GM18861 (cell line): ENCODE measurements around the gene EHBP1L1.
"Not testable (repeated sequence)": the region's sequence is repeated elsewhere in the genome, so short reads cannot be mapped to it uniquely, and the experiment has no call there.

ENCODE experiments used
- ATAC-seq: cut with Tn5 transposase; IDR thresholded peaks from one replicate; pipeline ENCODE4 v1.9.1; 2021; ENCODE audit not compliant: unreplicated experiment

EHBP1L1 gene

DNA sequence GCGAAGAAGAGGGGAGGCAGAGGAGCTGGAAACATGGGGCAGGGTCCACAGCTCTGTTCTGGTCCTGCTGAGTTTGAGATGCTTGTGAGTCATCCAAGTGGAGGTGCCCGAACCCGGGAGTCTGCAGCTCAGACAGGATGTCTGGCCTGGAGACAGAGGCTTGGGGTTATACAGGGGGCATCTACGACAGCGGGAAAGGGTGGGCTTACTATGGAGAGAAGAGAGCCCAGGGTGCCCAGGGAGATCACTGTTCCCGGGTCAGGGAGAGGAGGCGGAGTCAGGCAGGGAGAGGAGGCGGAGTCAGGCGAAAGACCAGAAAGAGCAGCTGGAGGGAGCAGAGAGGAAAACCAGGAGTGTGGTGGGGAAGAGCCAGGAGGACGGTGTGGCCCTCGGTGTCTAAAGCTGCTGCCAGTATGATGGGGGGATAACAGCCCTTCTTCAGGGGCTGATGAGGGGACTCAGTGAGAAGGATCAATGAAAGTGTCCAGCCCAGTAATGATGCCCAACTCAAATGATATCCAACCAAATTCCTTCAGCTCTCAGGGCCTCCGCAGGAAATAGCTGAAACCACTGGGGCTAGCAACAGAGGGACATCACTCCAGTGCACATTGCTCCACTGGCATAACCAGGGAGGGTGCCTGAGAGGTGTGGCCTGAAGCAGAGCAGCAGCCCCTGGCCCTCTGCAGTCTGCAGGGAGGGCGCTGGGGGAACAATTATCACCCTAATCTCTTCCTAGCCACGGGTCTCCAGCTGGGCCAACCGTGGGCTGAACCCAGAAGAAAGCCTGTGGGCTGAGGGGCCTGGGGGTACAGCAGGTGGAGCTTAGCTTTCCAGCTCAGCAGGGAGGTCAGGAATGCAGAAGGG lies 15.1 kb upstream of the EHBP1L1 start:
- ATAC-seq: no peak

- ATAC-seq: no peak
Observed at GRCh38 chr11:65562020-65562419, 13.8 kb upstream of the EHBP1L1 start.

DNA sequence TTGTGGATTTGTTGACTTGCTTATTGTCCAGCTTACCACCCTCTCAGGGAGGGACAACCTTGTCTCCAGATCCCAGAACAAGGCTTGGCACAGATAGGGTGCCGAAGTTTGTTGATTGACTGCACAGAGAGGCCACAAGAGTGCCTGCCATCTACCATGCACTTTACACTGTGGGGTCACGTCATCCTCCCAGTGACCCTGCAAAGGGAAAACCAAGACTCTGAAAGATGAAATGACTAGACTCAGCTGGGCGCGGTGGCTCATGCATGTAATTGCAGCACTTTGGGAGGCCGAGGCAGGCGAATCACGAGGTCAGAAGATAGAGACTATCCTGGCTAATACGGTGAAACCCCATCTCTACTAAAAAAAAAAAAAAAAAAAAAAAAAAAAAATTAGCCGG lies 13.1 kb upstream of the EHBP1L1 start:
- no peak for ATAC-seq

- ATAC-seq: no peak
Observed at GRCh38 chr11:65563601-65564000, 12.3 kb upstream of the EHBP1L1 start.

- not testable (repeated sequence) for ATAC-seq
Observed at GRCh38 chr11:65564879-65565559, 10.8 kb upstream of the EHBP1L1 start.

DNA sequence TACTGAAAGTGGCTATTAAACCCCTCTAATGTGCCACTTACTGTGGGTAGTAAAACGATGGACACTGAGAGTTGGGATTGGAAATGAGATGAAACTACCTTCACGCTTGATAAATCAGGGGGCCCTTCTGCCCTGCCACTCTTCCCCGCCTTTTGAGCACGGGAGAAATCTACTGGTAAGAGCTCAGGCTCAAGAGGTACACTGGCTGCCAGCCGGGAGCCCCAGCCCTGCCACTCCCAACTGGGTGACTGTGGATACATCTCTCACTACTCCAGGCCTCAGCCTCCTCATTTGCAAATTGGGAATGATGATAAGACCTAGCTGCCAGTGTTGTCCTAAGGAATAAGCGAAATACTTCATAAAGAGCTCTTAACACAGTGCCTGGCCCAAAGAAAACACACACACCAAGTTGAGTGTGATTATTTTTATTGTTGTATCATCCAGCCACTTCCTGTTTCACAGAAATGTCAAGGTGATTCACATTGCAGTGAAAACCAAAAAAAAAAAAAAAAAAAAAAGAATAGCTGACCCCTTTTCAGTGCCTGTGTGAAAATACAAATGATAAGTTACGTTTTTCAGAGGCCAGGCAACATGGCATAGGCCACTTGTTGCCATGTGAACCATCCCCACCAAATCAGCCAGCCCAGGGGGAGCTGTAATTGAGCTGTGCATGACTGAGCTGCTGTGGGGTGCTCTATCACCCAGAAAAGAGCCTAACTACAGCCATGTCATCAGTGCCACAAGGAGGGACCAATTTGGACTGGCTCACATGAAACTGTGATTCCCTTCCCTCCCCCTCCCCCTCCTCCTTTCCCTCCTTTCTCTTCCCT lies 10.0 kb upstream of the EHBP1L1 start:
- ATAC-seq: no peak

DNA sequence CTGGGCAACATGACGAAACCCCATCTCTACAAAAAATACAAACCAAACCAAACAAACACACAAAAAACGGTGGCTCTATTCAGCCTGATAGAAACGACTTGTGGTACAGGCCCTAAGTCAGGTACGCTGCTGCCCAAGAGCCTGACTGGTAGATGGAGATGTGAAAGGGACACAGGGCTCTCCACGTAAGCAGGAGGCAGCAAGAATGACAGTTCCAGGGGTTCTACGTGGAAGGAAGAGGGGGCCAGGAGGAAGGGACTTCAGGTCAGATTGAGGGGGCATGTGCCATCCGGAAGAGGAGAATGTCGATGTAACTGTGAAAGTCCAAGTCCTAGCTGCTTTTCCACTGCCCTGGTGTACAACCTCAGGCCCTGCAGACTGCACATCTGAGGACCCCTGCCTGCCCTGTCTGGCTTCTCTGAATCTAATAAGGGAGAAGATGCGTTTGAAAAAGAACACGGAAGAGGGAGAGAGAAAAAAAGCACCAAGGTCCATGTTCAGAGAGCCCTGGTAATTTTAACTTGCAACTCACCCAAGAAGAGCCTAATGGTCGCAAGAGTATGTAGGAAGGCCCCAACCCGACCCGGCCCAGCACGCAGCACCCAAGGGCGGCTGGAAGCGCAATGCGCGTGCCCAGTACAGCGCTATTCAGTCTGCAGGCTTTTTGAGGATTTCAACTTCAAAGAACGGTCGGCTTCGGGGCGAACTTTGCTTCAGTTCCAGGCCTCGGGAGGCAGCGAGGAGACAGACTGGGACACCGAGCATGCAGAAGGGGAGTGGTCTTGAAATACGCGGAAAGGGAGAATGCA lies 6.5 kb upstream of the EHBP1L1 start:
- ATAC-seq: no peak

GRCh38 chr11:65569973-65570918 lies 5.6 kb upstream of the EHBP1L1 start, which contains the start of gene ZNRD2:
ZNRD2 (plus strand) TSS chr11:65570477; CDS start chr11:65570492, 15 bp downstream.
- ATAC-seq: peak; percentile 55

DNA sequence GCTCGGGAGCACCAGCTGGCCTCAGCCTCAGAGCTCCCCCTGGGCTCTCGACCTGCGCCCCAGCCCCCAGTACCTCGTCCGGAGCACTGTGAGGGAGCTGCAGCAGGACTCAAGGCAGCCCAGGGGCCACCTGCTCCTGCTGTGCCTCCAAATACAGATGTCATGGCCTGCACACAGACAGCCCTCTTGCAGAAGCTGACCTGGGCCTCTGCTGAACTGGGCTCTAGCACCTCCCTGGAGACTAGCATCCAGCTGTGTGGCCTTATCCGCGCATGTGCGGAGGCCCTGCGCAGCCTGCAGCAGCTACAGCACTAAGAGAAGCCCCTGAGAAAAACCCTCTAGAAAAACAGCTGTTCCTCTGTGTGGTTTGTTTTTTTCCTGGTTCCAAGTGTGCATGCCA lies 4.4 kb upstream of the EHBP1L1 start:
- no peak for ATAC-seq

DNA sequence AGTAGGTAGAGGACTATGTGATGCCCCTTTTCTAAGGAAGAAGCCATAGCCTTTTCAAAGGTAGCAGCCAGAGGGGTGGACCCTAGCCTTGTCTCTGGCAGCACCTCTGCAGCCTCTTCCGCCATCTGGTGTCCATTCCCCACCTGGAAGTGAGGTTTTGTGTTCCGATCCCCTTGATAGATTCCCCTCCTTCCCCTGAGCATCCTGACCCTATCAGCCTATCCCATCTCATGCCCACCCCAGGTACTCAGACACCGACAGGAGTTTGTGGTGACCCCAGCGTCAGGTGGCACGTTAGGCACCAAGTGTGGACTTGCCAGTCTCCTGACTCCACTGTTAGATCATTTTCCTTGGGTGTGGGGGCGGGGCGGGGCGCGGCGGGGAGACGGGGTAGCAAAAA lies 3.9 kb upstream of the EHBP1L1 start:
- ATAC-seq: no peak

- ATAC-seq: no peak
Observed at GRCh38 chr11:65572356-65573051, 3.3 kb upstream of the EHBP1L1 start, which contains the start of gene FAM89B. FAM89B (plus strand) TSS chr11:65572538; CDS start chr11:65572670, 132 bp downstream.

- ATAC-seq: no peak
Observed at GRCh38 chr11:65573391-65574079, 2.3 kb upstream of the EHBP1L1 start.

GRCh38 chr11:65574109-65574810 lies 1.6 kb upstream of the EHBP1L1 start:
- ATAC-seq: no peak

DNA sequence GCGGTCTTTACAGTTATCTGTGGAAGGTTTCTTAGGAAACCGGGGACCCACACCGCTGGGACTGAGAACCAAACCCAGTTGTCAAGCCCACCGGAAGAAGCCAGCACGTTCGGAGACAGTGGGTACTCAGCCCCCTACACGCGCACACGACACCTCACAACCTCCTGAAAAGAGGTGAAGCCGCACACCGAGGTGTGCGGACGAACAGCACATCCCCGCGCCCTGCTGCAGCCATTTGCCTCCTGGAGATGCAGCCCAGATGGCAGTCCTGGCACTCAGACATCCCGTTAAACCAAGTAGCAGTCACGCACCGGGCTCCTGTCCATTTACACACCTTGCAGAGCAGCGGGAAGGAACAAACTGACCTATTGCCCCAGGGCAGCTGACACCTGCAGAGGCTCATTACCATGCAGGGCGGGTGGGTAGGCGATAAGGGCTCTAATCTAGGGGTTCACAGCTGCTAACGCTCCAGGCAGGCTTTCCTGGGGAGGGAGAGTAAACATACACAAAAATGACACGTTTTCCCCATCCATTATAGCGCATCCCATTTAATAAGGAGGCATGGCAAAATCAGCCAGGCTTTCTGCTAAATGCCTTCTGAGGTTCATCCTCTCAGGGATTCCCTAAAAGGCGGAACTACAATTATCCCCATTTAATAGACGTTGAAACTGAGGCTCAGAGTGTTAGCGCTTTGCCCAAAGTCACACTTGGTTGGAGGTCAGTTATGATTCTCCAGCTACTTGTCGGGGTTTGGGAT lies 864 bp upstream of the EHBP1L1 start:
- no peak for ATAC-seq

GRCh38 chr11:65576232-65576866 lies 496 bp downstream of the EHBP1L1 start:
- ATAC-seq: no peak
